Liver (tissue), 9 donors: ENCODE measurements around the gene ITGB6. TPM values are rescaled to one million over a fixed set of nuclear protein-coding genes. Genes with fewer than 3 reads are reported as not detected.

Experiments used
- DNase-seq: peaks from one replicate; pipeline ENCODE4 v3.0.0-alpha.2; 2017; ENCODE audit warnings: low spot score
- H3K27ac ChIP-seq, 2 donors: one replicate each; pipeline ENCODE4 v1.7.0; 2013; ENCODE audit warnings: inconsistent platforms in 2 of 2, low read length in 2 of 2, control low read depth in 1 of 2, low read depth in 1 of 2, mild to moderate bottlenecking in 1 of 2
- H3K27me3 ChIP-seq, 4 donors: one replicate each; pipeline versions ENCODE4 v1.6.1 to v1.7.0; 2013; ENCODE audit warnings: low read length in 3 of 4, inconsistent platforms in 1 of 4, mild to moderate bottlenecking in 1 of 4, moderate library complexity in 1 of 4; ENCODE audit not compliant: control insufficient read depth in 4 of 4, insufficient read depth in 4 of 4
- H3K36me3 ChIP-seq, 4 donors: one replicate each; pipeline versions ENCODE4 v1.6.1 to v1.7.0; 2013; ENCODE audit warnings: low read length in 3 of 4, mild to moderate bottlenecking in 3 of 4, low read depth in 1 of 4, moderate library complexity in 1 of 4; ENCODE audit not compliant: control insufficient read depth in 4 of 4, insufficient read depth in 3 of 4
- H3K4me1 ChIP-seq, 4 donors: one replicate each; pipeline versions ENCODE4 v1.6.1 to v1.7.0; 2013; ENCODE audit warnings: low read length in 3 of 4, mild to moderate bottlenecking in 3 of 4, moderate library complexity in 1 of 4; ENCODE audit not compliant: control insufficient read depth in 4 of 4, insufficient read depth in 4 of 4
- H3K4me3 ChIP-seq, 3 donors: one replicate each; pipeline versions ENCODE4 v1.6.1 to v1.7.0; 2013; ENCODE audit warnings: low read length in 3 of 3, control low read depth in 1 of 3, low read depth in 1 of 3, mild to moderate bottlenecking in 1 of 3
- H3K9ac ChIP-seq, 2 donors: one replicate each; pipeline ENCODE4 v1.7.0; 2013; ENCODE audit warnings: low read length in 2 of 2, mild to moderate bottlenecking in 2 of 2, moderate library complexity in 2 of 2, control low read depth in 1 of 2, low read depth in 1 of 2
- H3K9me3 ChIP-seq, 4 donors: one replicate each; pipeline versions ENCODE4 v1.6.1 to v1.7.0; 2013; ENCODE audit warnings: low read length in 3 of 4; ENCODE audit not compliant: control insufficient read depth in 4 of 4
- ATF3 ChIP-seq: IDR thresholded peaks from 2 replicates; pipeline ENCODE4 v1.6.1; 2016; ENCODE audit warnings: antibody characterized with exemption
- CTCF ChIP-seq: fragments of 150-350 bp; IDR thresholded peaks from 2 replicates; pipeline ENCODE4 v1.5.1; 2017; ENCODE audit warnings: improper control_type of control experiment, low read depth, low read length; ENCODE audit not compliant: missing input control
- EGR1 ChIP-seq, 2 donors: IDR thresholded peaks; 2 replicates each; pipeline ENCODE4 v1.6.1; 2016 to 2018; ENCODE audit warnings: antibody characterized with exemption in 2 of 2, low read depth in 2 of 2
- FOXA1 ChIP-seq: IDR thresholded peaks from 2 replicates; pipeline ENCODE4 v1.6.1; 2016; ENCODE audit warnings: antibody characterized with exemption
- FOXA2 ChIP-seq: IDR thresholded peaks from 2 replicates; pipeline ENCODE4 v1.6.1; 2016; ENCODE audit warnings: antibody characterized with exemption
- GABPA ChIP-seq, 2 donors: IDR thresholded peaks in 1 of 2; conservative IDR thresholded peaks in 1 of 2; 2 replicates each; pipeline ENCODE4 v1.6.1; 2016; ENCODE audit warnings: antibody characterized with exemption in 2 of 2, mild to moderate bottlenecking in 1 of 2, moderate library complexity in 1 of 2
- HNF4A ChIP-seq, 2 donors: conservative IDR thresholded peaks; 2 replicates each; pipeline ENCODE4 v1.6.1; 2016; ENCODE audit warnings: antibody characterized with exemption in 2 of 2, mild to moderate bottlenecking in 2 of 2
- HNF4G ChIP-seq: IDR thresholded peaks from 2 replicates; pipeline ENCODE4 v1.6.1; 2016; ENCODE audit warnings: antibody characterized with exemption
- JUND ChIP-seq, 2 donors: IDR thresholded peaks; 2 replicates each; pipeline ENCODE4 v1.6.1; 2016; ENCODE audit warnings: antibody characterized with exemption in 2 of 2
- MAX ChIP-seq: IDR thresholded peaks from 2 replicates; pipeline ENCODE4 v1.6.1; 2016; ENCODE audit warnings: antibody characterized with exemption
- NR2F2 ChIP-seq: IDR thresholded peaks from 2 replicates; pipeline ENCODE4 v1.6.1; 2016; ENCODE audit warnings: antibody characterized with exemption
- RAD21 ChIP-seq, 2 donors: IDR thresholded peaks; 2 replicates each; pipeline ENCODE4 v1.6.1; 2016; ENCODE audit warnings: antibody characterized with exemption in 2 of 2, mild to moderate bottlenecking in 2 of 2
- REST ChIP-seq: IDR thresholded peaks from 2 replicates; pipeline ENCODE4 v1.6.1; 2016; ENCODE audit warnings: antibody characterized with exemption, mild to moderate bottlenecking
- SP1 ChIP-seq: IDR thresholded peaks from 2 replicates; pipeline ENCODE4 v1.6.1; 2018; ENCODE audit warnings: antibody characterized with exemption, mild to moderate bottlenecking
- TAF1 ChIP-seq: conservative IDR thresholded peaks from 2 replicates; pipeline ENCODE4 v1.6.1; 2016; ENCODE audit warnings: antibody characterized with exemption, mild to moderate bottlenecking
- YY1 ChIP-seq: IDR thresholded peaks from 2 replicates; pipeline ENCODE4 v1.6.1; 2016; ENCODE audit warnings: antibody characterized with exemption, mild to moderate bottlenecking
- ZBTB33 ChIP-seq: IDR thresholded peaks from 2 replicates; pipeline ENCODE4 v1.6.1; 2016; ENCODE audit warnings: antibody characterized with exemption
- WGBS: extraction: QIAGEN DNeasy Blood & Tissue Kit; methylation state at CpG from one replicate; pipeline ENCODE4 v1.1.7; 2013; 5-methylcytosine and 5-hydroxymethylcytosine counted together
- polyA plus RNA-seq, 2 donors: library from polyadenylated mRNA; stranded (reverse) in 1 of 2; unstranded in 1 of 2; fragments of 200-250 nt in 1 of 2; fragments of >200 nt in 1 of 2; fragmentation: Nextera tagmentation in 1 of 2; extraction: Ambion mirVana in 1 of 2; gene quantifications; one replicate each; pipeline versions ENCODE4 v1.2.1 to v1.2.3, GENCODE V29; 2013 to 2015
- total RNA-seq, 2 donors: library from RNA; depleted of rRNA; stranded (reverse); fragments of >200 nt; gene quantifications; one replicate each; pipeline ENCODE4 v1.2.3, GENCODE V29; 2014
- donor health status: healthy.
- donor health status: healthy.
- donor health status: healthy.
- donor health status: healthy.
- donor health status: healthy.

Gene ITGB6
- total and polyA plus RNA-seq, 4 donors = 0.03 to 0.10 (median 0.08) TPM; not detected in 1

GRCh38 chr2:160238392-160238791 is 38.3 kb upstream of the ITGB6 start:
- no peak overlapping the region for H3K4me3 ChIP-seq
- no peak for DNase-seq
- no peak for TF ChIP-seq HNF4G
- no peak for TF ChIP-seq GABPA (IDR thresholded peaks at IDR 0.05 in 1 of 2, conservative IDR thresholded peaks at IDR 0.05 in 1 of 2)
- no peak for TF ChIP-seq TAF1
- TF ChIP-seq FOXA1 = no peak
- no peak for TF ChIP-seq JUND (IDR thresholded peaks at IDR 0.05)
- no peak for TF ChIP-seq NR2F2
- no peak for TF ChIP-seq CTCF
- TF ChIP-seq RAD21 (IDR thresholded peaks at IDR 0.05) = no peak
- TF ChIP-seq MAX = no peak
- no peak for TF ChIP-seq HNF4A (conservative IDR thresholded peaks at IDR 0.05)
- no peak for TF ChIP-seq REST
- TF ChIP-seq SP1 = no peak
- no peak for TF ChIP-seq ZBTB33
- no peak for TF ChIP-seq EGR1 (IDR thresholded peaks at IDR 0.05; ENCODE audit: low read depth in 2 of 2)
- TF ChIP-seq ATF3 = no peak
- TF ChIP-seq FOXA2 = no peak
- TF ChIP-seq YY1 = no peak
- H3K27me3 ChIP-seq = no peaks in the 10 kb centered on the region
- H3K36me3 ChIP-seq = no peaks in the 10 kb centered on the region
- no peak overlapping the region for H3K9ac ChIP-seq
- H3K27ac ChIP-seq = no peak overlapping the region
- no peaks in the 10 kb centered on the region for H3K9me3 ChIP-seq
- no peaks in the 10 kb centered on the region for H3K4me1 ChIP-seq
- WGBS = 91% methylated on average over 4 of the region's 4 CpGs
